Activated CD4-positive, alpha-beta T cell treated with anti-CD3 and anti-CD28 coated beads, Interleukin-2, Interleukin-4, amounts not matched to agents 100 ng/mL and 50 ng/mL, durations not matched to agents 16 hours and 8 hours (primary cell): ENCODE data around the gene COL4A1.

Experiments used
- DNase-seq: peaks from one replicate; pipeline ENCODE4 v3.0.0-alpha.2; 2020; ENCODE audit warnings: low spot score

The COL4A1 gene

DNA sequence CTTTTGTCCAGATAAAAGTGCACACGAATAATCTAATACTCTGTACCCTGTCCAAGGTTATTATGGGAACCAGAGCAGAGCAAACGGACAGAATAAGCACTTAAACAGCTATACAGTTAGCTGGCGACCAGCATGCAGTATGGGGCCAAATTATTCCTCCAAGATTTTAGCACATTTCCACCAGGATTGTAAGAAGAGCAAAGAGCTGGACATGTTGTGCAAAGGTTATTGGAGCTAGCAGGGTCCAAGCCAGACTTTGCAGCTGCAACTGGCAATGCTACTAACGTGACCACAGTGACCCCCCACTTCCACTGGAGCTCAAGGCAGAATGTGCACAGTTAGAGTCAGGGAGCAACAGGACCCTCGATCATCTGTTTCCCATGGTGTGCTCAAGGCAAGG is 89.9 kb downstream of the COL4A1 start:
- DNase-seq: no peak

DNA sequence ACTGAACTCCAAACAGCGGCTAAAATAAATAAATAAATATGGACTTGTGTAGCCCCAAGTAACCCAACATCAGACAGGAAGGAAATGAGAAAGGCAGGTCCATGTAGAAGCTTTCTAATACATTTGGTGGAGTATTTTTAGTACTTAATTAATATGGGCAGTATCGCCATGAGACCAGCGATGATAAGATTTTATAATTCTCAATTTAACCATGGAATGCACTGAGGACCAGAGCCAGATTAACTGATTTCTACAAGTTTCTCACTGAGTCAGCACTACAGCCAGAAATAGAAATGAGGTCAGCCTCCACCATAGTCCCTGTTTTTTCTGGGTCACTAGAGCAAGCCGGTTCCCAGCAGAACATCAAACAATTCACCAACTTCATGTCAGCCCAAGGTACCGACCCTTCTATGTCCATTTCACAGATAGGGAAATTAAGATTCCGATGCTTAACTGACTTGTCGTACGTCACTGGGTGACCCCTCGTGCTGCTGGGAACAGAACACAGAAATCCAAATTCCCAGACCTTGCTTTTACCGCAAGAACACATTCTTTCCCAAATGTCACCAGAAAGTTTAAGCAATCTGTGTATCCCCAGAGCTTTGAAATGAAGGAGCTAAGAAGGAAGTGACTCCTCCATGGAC is 90.4 kb downstream of the COL4A1 start:
- DNase-seq: no peak

DNA sequence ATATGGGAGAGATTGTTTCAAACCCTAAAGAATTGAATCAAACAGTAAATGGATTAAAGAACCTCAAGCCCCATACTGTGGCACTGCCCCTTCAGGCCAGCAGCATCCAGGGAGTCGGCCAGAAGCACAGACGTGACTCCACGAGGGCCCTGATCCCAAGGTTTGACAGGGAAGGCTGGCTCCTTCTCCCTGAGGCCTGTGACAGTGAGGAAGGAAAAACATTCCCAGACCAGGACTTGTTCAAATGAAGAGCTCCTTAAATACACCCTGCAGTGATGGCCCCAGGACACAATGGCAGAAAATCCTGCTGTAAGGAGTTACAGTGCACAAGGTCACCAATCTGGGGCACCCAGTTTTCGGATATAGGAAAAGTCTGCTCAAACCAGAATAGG is 91.0 kb downstream of the COL4A1 start:
- DNase-seq: no peak

DNA sequence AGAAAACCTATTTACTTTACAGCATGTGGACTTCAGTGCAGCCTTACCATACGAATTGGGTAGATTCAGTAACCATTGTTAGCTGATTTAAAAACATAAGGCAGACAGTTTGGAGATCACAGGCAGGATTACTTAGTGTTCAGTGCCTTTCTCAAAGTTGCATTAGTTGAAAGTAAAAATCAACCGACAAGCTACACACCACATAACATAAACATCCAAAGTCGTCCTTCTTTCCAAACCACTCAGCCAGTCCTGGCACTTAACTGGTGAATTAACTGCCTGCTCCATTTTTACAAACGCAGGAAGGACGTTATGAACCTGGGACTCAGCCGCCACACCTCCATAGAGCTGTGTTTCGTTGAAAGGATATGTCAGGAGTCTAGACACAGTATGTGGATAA is 91.4 kb downstream of the COL4A1 start:
- DNase-seq: no peak

DNA sequence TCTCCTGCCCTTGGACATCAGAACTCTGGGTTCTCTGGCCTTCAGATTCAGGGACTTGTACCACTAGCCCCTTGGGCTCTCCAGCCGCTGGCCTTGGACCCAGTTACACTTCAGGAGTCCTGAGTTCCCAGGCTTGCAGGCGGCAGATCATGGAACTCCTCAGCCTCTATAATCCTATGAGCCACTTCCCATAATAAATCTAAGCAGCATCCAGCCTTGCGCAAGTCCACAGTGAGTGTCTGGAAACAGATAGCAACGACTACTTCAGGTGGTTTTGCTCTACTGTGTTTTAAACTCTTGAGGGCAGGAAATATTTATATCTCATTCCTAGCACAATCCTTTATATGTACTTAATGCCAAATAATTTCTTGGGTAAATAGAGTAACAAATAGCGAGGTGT is 92.3 kb downstream of the COL4A1 start:
- no peak for DNase-seq

DNA sequence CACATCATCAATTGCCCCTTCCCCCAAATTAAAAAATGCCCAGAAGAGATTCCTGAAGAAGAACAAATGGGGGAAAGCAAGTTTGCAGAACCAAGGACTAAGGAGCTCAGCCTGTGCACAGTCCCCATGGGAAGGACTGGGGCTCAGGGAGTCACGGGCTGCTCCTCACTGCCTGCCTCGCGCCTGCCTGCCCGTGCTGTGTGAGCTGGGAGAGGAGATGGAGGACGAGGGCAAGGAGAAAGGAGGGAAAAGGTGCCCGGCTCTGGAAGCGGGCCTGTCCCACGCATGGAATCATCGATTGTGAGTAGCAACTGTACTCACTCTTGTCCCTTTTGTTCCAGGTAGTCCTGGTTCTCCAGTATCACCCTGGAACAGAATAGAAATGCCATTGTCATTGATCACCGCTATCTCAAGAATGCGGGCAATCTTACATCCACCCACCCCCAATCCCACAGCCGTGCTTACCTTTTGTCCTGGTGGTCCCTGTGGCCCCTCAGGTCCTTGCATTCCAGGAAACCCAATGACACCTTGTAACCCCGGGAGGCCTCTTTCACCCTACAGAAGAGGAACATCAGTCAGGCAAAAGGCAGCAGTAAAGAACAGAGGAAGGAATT is 93.4 kb downstream of the COL4A1 start:
- DNase-seq: no peak

DNA sequence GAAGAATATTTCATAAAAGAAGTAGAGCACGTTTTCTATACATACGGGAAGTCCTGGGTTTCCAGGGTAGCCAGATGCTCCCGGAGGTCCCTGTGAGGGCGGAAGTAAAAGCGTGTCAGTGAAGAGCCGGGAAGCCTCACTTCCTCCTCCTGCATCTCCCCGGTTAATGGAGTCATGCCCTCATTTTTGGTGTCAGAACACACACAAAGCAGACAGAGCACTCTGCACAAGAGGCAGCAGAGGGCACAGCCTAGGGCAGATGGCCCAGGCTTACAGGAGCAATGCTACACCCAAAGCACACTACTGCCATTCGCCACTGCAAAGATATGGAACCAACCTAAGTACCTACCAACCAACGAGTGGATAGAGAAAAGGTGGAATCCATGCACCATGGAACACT is 94.4 kb downstream of the COL4A1 start:
- DNase-seq: no peak

DNA sequence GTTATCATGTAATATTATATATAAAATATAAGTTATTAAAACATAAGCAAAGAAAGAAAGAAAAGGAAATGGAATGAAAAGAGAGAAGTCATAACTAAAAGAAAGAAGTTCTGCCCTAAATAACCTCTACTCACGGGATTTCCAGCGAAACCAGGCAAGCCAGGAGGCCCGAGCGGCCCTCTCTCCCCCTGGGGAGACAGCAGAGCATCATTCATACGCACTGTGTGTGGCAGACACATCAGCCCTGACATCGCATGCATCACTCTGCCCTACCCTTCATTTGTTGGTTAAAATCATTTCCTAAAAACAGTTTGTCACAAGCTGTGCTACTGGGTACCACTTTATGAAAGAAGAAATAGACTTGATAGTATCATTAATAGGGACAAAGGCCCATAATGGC is 95.2 kb downstream of the COL4A1 start:
- no peak for DNase-seq

DNA sequence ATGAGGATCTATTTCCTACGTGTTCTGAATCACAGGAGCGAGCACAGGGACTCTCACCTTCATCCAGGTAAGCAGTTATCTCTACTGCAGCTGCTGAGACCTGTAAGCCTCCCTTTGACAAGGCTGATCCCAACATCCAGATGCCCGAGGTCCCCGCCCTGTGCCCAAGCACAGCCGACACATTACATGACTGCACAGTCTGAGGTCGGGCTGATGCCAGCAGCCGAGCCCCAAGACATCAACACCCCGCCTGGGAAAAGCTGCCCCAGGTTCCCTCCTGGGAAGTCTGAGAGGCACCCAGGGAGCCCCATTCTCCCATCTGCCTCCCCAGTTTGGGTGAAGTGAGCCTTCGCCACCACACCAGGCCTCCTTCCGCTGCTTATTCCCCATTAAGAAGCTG is 95.9 kb downstream of the COL4A1 start:
- DNase-seq: no peak

DNA sequence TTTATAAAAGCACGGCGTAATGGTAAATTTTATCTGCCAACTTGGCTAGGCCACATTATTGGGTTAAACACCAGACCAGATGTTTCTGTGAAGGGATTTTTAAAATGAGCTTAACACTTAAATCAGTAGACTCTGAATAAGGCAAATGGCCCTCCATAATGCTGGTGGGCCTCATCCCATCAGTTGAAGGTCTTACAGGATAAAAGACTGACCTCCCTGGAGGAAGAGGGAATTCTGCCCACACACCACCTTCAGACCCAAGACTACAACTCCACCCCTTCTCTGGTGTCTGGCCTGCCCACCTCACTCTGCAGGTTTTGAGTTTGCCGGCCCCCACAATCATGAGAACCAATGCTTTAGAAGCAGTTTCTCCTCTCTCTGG is 96.4 kb downstream of the COL4A1 start:
- DNase-seq: no peak

DNA sequence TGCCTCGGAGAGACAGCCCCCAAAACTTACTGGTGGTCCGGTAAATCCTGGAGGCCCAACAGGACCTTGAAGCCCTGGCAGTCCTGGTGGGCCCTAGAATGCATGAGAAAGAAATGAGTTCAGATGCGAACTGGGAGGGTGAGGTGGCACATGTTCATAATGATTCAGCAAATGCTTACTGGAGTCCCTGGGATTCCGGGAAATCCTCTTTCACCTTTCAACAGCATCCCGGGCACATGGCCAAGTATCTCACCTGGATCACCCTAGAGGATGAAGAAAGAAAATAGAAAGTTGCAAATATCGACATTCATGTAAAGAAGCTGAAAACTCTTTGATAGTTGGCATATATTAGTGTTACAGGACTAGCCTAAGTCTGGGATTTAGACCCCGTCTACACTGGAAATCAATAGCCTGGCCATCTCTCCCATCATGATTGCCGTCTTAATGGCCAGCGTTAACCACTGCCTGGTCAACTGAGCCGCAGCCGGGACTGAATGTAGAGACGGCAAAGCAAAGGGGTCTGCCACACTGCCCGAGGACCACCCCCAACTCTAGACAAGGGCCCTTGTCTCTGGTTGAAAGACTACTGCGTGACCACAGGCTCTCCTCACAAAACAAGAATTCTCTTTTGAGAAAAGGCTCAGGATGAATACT is 96.9 kb downstream of the COL4A1 start:
- DNase-seq: no peak

DNA sequence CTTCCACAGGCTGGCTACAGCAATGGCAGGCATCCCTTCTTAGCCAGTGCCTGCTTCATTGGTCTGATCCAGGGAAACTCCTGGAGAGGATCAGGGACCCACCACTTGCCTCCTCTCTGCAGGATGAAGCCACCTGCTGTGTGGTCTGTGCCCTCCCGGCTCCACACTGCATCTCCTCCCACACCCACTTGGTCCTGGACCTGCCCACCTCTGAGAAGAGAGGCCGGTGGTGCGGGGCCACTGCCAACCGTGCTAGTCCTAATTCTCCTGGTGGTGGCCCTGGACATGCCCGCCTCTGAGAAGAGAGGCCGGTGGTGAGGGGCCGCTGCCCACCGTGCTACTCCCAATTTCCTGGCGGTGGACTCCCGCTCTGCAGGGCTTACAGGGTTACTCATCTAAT is 98.8 kb downstream of the COL4A1 start:
- DNase-seq: no peak

DNA sequence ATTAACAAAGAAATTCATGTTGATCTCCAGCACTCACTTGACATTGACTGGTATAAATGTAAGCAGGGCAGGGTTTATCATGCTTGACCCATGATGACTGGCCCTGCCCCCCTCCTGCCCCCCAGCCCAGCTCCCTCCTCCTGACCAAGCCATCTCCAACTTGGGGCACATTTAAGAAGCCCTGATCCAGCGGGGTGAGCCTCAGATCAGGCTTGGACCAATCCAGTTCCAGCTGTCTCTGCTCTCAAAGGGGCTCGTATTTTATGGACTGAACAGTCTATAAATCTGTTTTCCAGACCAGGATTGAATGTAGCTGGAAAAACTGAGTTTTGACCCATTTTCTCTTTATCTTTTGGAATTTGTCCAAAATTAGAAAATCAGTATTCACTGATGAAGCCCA is 100.0 kb downstream of the COL4A1 start:
- DNase-seq: no peak

DNA sequence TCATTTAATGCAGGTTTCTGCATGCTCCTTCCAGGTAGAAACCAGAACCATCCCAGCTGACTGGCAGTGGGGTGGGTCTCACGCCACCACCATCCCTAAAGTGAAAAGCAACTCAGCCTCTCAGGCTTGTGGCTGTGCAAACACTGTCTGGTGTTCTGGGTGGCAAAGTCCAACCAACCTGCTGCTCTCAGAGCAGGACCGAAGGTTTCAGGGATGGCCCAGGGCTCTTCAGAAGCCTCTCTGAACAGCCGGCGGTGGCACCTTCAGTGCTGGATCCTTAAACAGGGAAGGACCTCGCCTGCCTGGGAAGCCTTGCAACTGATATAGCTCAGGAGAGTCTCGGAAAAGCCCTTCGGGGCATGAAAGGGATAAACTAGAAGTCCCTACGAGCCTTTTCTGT is 100.8 kb downstream of the COL4A1 start:
- DNase-seq: no peak

DNA sequence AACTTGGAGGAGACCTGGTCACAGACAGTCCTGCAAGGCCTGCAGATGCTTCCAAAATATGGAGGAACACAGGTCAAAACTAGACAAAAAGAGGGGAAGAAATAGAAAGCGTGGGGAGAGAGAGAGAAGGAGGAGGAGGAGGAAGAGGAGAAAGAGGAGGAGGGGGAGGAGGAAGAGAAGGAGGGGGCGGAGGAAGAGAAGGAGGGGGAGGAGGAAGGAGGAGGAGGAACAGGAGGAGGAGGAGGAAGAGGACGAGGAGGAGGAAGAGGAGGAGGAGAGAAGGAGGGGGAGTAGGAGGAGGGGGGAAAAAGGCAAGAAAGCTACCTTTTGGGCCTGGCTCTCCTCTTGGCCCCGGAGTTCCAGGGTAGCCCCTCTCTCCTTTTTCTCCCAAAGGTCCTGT is 105.8 kb downstream of the COL4A1 start:
- DNase-seq: no peak

DNA sequence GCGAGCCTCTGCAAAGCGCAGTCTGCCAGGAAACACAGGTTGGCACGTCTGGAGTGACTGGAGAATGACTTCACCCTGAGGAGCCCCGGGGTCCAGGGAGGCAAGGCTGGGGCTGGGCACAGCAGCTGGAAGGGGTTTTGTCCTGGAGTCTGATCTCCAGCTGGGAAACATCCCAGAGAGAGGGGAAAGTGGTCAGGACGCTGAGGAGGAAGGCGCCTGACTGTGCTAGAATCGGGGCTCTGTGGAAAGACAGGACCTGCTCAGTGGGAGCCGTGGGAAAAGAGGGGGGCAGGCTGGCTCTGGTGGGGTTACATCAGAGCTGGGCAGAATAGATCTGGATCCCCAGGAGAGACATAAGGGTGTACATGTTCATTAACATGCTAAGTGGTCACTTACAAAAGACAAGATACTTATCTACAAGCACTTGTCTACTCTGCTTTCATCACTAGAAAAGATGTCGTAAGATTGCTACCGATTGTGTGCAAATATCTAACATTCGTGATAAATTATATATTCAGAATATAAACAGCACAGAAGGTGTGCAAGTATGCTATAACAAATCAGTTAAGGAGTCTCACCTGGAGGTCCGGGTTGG is 106.6 kb downstream of the COL4A1 start:
- DNase-seq: no peak

DNA sequence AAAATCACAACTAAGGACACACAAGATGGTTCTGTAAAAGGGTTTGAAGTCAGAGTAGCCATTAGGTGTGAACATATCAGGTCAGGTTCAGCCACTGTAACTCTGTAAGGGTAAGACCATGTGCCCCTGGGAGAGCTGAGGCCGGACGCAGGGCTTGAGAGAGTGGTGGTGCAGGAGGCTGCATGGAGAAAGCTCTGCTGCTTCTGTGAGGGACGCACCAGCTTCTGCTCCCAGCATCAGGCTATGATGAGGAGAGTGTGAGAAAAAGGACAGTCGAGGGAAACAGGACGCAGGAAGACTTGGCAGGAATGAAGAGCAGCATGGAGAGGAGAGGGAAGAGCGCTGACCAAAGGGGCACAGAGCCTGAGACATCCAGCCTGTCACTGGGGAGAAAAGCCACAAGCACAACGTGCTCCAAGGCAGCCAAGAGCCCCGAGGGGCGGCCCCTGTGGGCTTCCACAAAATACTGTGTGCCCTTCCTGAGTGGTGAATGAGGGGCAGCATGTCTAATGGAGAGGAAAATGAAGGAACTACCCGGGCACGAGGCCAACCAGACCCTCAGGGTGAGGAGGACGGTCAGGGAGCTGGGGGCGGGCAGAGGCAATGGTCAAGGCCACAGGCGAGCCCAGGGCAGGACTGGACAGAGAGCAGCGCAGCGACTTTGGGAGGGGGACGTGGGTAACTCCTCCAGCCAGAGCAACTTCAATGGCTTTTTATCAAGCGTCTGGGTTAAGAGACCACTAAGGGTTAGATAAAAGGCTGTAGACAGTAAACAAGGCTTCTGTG is 107.7 kb downstream of the COL4A1 start:
- DNase-seq: no peak

DNA sequence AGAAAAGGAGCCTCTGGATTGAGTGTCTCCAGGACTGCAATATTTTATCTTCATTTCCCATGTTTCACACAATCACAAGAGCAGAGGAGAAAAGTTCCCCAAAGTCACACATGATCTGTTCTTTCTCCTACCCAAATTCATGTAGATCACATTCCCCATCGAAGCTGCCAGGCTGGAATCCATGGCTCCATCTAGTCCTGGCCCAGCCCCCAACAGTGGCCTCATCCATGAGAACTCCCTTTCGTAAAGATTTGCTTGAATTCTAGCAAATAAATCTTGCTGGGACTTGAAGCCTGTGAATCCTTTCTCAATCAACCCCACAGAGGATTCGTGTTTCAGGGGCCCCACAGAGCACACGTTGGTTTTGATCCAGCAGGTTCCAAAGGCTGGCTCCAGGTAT is 109.5 kb downstream of the COL4A1 start:
- no peak for DNase-seq

DNA sequence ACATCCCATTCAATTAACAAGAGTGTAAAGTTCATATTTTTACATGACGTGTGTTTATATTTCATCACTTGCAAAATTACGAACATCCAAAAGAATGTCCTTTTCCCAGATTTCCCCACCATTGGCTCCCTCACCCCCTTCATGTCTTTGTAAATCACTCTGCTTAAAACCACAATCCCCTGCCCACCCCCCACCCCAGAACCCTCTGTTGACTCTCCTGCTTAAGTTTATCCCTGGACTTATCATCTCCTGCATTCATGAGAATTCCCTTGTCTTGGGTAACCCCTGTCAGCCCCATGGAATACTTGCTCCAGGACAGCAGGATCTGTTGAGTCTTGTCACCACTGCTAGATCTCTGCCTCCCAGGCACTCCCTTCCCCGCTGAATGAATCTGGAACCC is 109.9 kb downstream of the COL4A1 start:
- DNase-seq: no peak

DNA sequence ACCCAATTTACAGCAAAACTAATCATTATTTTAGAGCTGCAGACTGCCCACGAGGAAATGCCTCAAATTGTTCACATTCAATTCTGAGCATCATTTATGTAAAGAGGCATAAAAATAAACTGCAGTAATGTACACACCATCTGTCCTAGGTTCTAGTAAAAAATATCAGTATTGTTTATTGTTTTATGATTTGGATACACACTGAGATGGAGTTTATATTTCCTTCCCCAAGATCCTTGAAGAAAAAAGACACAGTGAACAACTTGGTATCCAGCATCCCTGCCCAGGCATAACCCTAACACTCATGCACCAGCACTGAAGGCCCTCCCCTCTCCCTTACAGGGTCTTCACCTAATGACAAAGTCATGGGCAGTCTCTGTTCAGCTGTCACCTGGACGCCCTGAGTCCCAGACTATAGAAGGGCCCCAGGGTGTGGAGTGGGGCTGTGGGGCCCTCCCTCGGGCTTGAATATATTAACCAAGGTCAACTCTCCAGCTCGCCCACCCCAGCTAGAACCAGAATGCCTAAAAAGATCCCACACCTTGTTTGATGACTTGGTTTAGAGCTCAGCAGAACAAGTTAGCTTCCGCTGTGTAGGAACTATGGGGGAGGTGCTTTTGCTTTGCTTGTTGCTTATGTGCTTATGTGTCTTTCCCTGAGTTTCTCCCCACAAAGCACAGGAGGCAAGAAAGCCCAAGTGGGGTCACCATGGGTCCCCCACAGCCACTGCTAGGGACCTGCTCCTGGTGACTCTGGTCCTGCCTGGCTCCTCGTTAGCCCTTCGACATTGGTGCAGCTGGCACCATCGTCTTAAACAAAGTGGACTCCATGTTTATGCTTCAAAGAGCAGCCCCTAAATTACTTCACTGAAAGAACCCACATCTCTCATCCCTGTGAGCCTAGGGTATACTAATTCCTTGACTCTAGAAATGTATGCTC is 111.1 kb downstream of the COL4A1 start:
- no peak for DNase-seq

DNA sequence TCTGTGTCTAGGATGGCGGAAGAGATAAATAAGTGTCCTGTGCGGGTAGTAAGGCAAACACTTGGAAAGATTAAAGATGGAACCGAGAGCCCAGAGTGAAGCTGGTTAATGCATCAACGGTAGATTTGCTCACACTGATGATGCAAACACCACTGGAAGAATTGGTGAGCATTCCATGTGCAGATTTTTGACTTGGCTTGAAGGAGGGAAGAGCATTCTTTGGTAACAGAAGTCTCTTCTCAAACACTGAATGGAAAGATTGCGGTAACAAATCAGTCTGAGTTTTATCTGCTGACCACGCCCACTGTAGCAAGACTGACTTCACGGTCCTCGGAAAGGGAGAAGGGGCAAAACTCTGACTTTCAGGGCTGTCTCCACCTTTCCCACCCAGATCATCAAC is 112.5 kb downstream of the COL4A1 start:
- no peak for DNase-seq

DNA sequence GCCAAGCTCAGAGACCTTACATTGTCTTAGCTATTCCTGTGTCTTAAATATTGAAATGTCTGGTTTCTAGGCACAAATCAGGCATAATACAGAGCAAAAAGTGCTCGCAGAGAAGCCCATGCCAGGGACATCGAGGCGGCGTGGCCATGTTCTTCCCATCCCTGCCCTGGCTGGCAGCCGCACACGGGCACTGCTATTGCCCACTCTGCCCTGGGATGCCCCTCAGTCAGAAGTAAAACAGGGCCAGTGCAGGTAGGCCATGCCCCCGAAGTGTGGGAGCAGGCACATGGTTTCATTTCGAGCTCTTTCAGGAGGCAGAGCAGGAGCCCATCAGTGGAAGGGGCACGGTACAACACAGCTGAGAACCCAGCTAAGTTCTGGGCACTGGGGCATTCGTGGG is 113.5 kb downstream of the COL4A1 start:
- no peak for DNase-seq
